CD4-positive, alpha-beta T cell (primary cell): ENCODE data around the gene GTF2IRD1. TPM values are rescaled to one million over a fixed set of nuclear protein-coding genes. Genes with fewer than 3 reads are reported as not detected.

Experiments
- ATAC-seq: fragments of 200-7000 bp; cut with Tn5 transposase; one replicate; pipeline ENCODE4 v1.10.0; 2022; ENCODE audit warnings: mild to moderate bottlenecking; ENCODE audit not compliant: poor library complexity
- CTCF ChIA-PET: fragments of 350-600 bp; sonication (Branson Sonifier 250); formaldehyde crosslinking; loops from one replicate; lab custom pipeline; 2021; ENCODE audit warnings: antibody characterized with exemption, inconsistent platforms; lab: Charles Lee
- POLR2A ChIA-PET: fragments of 350-600 bp; sonication (Branson Sonifier 250); formaldehyde crosslinking; loops from one replicate; lab custom pipeline; 2021; ENCODE audit warnings: antibody characterized with exemption, inconsistent platforms; lab: Charles Lee
- DNase-seq, 14 experiments: peaks; one replicate each; pipeline ENCODE4 v3.0.0-alpha.2; 2013 to 2020; ENCODE audit warnings: mixed read lengths in 2 of 14
- H3K27ac ChIP-seq, 2 donors: one replicate each; pipeline versions ENCODE4 v1.5.1 to v1.7.0; 2013; ENCODE audit warnings: low read length in 2 of 2, low read depth in 1 of 2, mild to moderate bottlenecking in 1 of 2
- H3K27me3 ChIP-seq, 2 experiments: 1 replicate in 1 of 2; 2 replicates in 1 of 2; pipeline versions ENCODE4 v1.6.1 to v1.7.0; 2013; ENCODE audit warnings: low read length in 2 of 2, control low read depth in 1 of 2, mild to moderate bottlenecking in 1 of 2, moderate library complexity in 1 of 2; ENCODE audit not compliant: insufficient read depth in 2 of 2, control insufficient read depth in 1 of 2
- H3K36me3 ChIP-seq: one replicate; pipeline ENCODE4 v1.6.1; 2013; ENCODE audit warnings: low read length, control low read depth; ENCODE audit not compliant: insufficient read depth
- H3K4me1 ChIP-seq: one replicate; pipeline ENCODE4 v1.6.1; 2013; ENCODE audit warnings: low read length, control low read depth; ENCODE audit not compliant: insufficient read depth
- H3K4me3 ChIP-seq: one replicate; pipeline ENCODE4 v1.5.1; 2013; ENCODE audit warnings: mild to moderate bottlenecking, low read length, moderate library complexity
- H3K9me3 ChIP-seq, 2 experiments: 1 replicate in 1 of 2; 2 replicates in 1 of 2; pipeline versions ENCODE4 v1.6.1 to v1.7.0; 2013; ENCODE audit warnings: low read length in 2 of 2, mild to moderate bottlenecking in 2 of 2, control low read depth in 1 of 2, moderate library complexity in 1 of 2; ENCODE audit not compliant: control insufficient read depth in 1 of 2, insufficient read depth in 1 of 2
- H3K27ac Mint-ChIP-seq: one replicate; pipeline ENCODE4 v1.8.0; 2020; ENCODE audit warnings: mixed read lengths
- H3K27me3 Mint-ChIP-seq: one replicate; pipeline ENCODE4 v1.8.0; 2021; ENCODE audit warnings: mixed read lengths
- H3K36me3 Mint-ChIP-seq: one replicate; pipeline ENCODE4 v1.8.0; 2021; ENCODE audit warnings: low read depth, mixed read lengths
- H3K4me1 Mint-ChIP-seq: one replicate; pipeline ENCODE4 v1.8.0; 2021; ENCODE audit warnings: low read depth, mixed read lengths
- H3K4me3 Mint-ChIP-seq: one replicate; pipeline ENCODE4 v1.8.0; 2020; ENCODE audit warnings: mild to moderate bottlenecking, mixed read lengths
- H3K9me3 Mint-ChIP-seq: one replicate; pipeline ENCODE4 v1.8.0; 2020; ENCODE audit warnings: mixed read lengths
- intact Hi-C, 2 experiments: fragments of 100-400 bp; cut with DNase I in 1 of 2; cut with micrococcal nuclease in 1 of 2; formaldehyde crosslinking; loops; one replicate each; pipeline versions ENCODE4 v1.15.1 to v1.9.0; 2023 to 2025; cut with DNase I, micrococcal nuclease
- total RNA-seq, 174 experiments: library from RNA in 2 of 174; stranded (reverse) in 2 of 174; gene quantifications; one replicate each; pipeline ENCODE4 v1.2.3 and lab custom pipeline; 2021 to 2026
- TF ChIP-seq, protein P1 (sequence below): fragments of 200-600 bp; IDR thresholded peaks from one replicate; pipeline ENCODE4 v1.8.0; 2022; ENCODE audit warnings: antibody characterized with exemption, mild to moderate bottlenecking

Gene GTF2IRD1
- total RNA-seq, 2 experiments from 2014 or later, result 0.74 to 1.2 TPM

DNA sequence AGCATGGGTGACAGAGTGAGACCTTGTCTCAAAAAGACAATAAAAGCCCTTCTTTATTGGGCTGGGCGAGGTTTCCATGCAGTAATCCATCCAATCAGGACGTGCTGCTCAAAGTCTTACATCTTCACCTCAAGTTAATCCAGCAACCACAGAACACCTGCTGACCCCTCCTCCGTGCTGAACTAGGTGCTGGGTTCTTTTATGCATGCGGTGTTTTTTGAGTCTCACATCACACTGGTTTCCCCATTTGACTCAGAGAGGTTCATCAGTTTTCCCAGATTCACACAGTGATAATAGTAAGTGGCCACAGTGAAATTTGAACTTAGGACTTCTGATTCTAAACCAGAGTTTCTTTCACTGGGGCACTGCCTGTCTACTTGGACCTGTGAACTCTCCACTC, 145.5 kb downstream of the GTF2IRD1 start:
- H3K36me3 Mint-ChIP-seq, result no peaks in the 10 kb centered on the region
- ATAC-seq, result no peak
- TF ChIP-seq, protein P1, sequence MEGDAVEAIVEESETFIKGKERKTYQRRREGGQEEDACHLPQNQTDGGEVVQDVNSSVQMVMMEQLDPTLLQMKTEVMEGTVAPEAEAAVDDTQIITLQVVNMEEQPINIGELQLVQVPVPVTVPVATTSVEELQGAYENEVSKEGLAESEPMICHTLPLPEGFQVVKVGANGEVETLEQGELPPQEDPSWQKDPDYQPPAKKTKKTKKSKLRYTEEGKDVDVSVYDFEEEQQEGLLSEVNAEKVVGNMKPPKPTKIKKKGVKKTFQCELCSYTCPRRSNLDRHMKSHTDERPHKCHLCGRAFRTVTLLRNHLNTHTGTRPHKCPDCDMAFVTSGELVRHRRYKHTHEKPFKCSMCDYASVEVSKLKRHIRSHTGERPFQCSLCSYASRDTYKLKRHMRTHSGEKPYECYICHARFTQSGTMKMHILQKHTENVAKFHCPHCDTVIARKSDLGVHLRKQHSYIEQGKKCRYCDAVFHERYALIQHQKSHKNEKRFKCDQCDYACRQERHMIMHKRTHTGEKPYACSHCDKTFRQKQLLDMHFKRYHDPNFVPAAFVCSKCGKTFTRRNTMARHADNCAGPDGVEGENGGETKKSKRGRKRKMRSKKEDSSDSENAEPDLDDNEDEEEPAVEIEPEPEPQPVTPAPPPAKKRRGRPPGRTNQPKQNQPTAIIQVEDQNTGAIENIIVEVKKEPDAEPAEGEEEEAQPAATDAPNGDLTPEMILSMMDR, result no peak

DNA sequence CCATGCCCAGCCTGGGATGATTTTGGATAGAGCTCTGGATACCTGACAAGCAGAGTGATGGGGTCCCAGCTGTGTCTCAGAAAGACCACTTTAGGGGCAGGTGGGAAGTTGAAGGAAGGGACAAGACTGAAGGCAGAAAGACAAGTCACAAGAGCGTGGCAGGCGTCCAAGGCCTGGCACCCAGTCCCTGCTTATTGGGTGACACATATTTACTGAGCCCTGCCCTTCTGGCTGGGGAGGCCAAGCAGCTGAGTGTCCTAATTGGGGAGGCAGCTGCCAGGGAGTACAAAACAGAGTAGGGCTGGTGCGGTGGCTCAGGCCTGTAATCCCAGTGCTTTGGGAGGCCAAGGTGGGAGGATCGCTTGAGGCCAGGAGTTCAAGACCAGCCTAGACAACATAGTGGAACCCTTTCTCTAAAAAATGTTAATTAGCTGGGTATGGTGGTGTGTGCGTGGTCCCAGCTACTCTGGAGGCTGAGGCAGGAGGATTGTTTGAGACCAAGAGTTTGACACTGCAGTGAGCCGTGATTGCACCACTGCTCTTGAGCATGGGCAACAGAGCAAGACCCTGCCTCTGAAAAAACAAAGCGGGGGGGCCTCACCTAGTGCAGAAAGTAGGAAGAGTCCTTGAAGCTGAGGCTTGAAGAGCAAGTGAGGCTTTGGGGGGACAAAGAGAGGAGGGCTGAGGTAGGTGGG, 150.8 kb downstream of the GTF2IRD1 start:
- no peak overlapping the region for H3K27ac Mint-ChIP-seq
- Histone ChIP-seq H3K4me1 (peaks cover 12% of the 10 kb centered on the region), H3K4me3 (no peak overlapping the region), H3K36me3 (no peaks in the 10 kb centered on the region), H3K9me3 (no peaks in the 10 kb centered on the region), H3K27ac (no peak overlapping the region), H3K27me3 (no peaks in the 10 kb centered on the region)
- H3K27me3 Mint-ChIP-seq, result no peaks in the 10 kb centered on the region
- H3K9me3 Mint-ChIP-seq, result no peaks in the 10 kb centered on the region
- H3K36me3 Mint-ChIP-seq, result no peaks in the 10 kb centered on the region
- DNase-seq, result no peak
- TF ChIP-seq, protein P1, result no peak
- ChIA-PET POLR2A (no interaction called here), CTCF (no interaction called here)
- no peak for ATAC-seq
- intact Hi-C loops, result no loop called here
- H3K4me3 Mint-ChIP-seq, result peak overlapping the region; percentile 48
- H3K4me1 Mint-ChIP-seq, result peaks cover 19% of the 10 kb centered on the region

More for the DNA sequence above, 145.5 kb downstream of the GTF2IRD1 start:
- no peaks in the 10 kb centered on the region for H3K27me3 ChIP-seq
- no peak overlapping the region for H3K4me3 ChIP-seq
- POLR2A ChIA-PET, result no interaction called here
- intact Hi-C loops, result no loop called here
- no peak for DNase-seq
- Mint-ChIP-seq H3K9me3 (no peaks in the 10 kb centered on the region), H3K4me3 (no peak overlapping the region), H3K27ac (no peak overlapping the region), H3K27me3 (no peaks in the 10 kb centered on the region), H3K4me1 (peaks cover 3% of the 10 kb centered on the region)
- H3K9me3 ChIP-seq, result no peaks in the 10 kb centered on the region
- H3K4me1 ChIP-seq, result no peaks in the 10 kb centered on the region
- CTCF ChIA-PET, result no interaction called here
- no peak overlapping the region for H3K27ac ChIP-seq
- no peaks in the 10 kb centered on the region for H3K36me3 ChIP-seq

DNA sequence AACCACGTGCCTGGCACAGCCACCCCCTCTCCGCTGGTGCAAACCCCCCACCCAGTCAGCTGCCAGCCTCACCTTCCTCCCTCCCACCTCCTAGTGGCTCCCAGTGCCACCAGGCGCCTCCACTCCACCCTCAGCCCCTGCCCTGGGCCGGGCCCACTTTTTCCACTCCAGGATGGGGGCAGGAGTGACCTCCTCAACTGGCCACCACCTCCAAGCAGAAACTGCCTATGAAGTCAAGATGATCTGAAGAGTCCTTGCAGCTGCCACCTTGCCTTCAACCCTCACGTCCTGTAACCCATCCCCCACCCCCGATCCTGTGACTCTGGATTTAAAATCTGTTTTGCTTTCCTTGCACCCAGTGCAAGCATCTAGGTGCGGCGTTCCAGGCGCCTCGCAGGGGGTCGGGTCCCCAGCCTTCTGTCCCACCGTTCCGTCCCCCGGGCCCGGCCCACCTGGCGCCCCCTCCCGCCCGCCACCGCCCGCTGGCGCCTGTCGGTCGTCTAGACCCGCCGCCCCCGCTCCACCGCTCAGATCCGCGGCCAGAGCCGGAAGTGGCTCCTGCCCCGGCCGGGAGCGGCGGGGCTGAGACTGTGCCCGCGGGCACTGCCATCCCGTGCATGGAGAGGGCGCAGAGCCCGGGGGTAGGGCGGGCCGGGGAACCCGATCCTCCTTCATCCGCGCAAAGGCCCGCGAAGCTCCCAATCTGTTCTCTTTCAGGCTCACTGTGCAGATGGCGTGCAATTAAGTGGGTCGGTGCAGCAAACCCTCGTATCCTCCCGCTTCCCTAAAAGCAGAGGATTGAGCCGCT, 152.6 kb downstream of the GTF2IRD1 start:
- TF ChIP-seq, protein P1, result no peak
- peak overlapping the region; percentile 84 for H3K4me3 Mint-ChIP-seq
- H3K27me3 Mint-ChIP-seq, result no peaks in the 10 kb centered on the region
- H3K9me3 Mint-ChIP-seq, result no peaks in the 10 kb centered on the region
- peaks cover 19% of the 10 kb centered on the region for H3K4me1 Mint-ChIP-seq
- Histone ChIP-seq H3K9me3 (no peaks in the 10 kb centered on the region), H3K27me3 (no peaks in the 10 kb centered on the region), H3K27ac (no peak overlapping the region), H3K4me1 (peaks cover 12% of the 10 kb centered on the region), H3K4me3 (peak overlapping the region; percentile 46), H3K36me3 (no peaks in the 10 kb centered on the region)
- DNase-seq, result peak in 13 of 14 experiments; percentile 7 to 66 (median 32)
- no peaks in the 10 kb centered on the region for H3K36me3 Mint-ChIP-seq
- intact Hi-C loops, result no loop called here
- peak; percentile 85 for ATAC-seq
- ChIA-PET POLR2A (interaction anchor here (0.9 kb wide), 1 partner anchor 51 kb away, joined by 3 read pairs; the partner anchor contains the start of gene GTF2I), CTCF (no interaction called here)
- H3K27ac Mint-ChIP-seq, result no peak overlapping the region
